Lung microvascular endothelial cell (primary cell): ENCODE results near the gene CYB5R3. TPM values are rescaled to one million over a fixed set of nuclear protein-coding genes. Genes with fewer than 3 reads are reported as not detected.

Experiments
- DNase-seq, 2 donors: peaks; one replicate each; pipeline versions ENCODE4 v3.0.0 to v3.0.0-alpha.2; 2010; ENCODE audit warnings: low read depth in 2 of 2
- total RNA-seq: library from RNA; depleted of rRNA; stranded (reverse); fragments of >200 nt; gene quantifications from 2 replicates; pipeline ENCODE4 v1.2.1, GENCODE V29; 2014

CYB5R3 gene
- total RNA-seq, 1 donor from 2014 or later: 99.0 TPM

DNA sequence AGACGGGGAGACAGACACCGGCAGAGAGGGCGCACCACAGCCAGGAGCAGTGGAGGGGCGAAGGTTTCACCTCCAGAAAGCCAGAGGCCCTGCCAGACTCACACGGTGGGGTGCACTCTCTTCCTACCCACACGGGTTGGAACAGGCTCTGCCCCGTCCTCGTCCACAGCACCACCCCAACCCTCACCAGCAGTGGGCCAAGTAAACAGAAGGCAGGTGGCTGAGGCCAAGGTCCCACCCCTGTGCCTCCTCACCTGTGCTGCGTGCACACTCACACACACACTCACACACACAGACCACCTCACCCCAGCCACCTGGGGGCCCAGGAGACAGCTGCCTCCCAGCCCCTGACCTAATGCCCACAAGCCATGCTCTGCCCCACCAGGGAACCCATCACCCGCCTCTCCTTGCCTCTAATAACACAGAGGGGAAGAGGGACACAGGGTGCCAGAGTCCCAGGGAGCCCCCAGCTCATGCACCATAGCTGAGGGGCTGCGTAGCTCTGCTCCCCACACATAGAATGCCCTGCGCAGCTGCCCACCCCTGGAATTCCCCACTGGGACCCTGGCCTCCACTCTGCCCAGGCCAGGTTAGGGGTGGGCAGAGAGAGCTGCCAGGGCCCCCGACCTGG, 3.1 kb downstream of the CYB5R3 start:
- DNase-seq: no peak

GRCh38 chr22:42645341-42645937, 3.8 kb downstream of the CYB5R3 start:
- DNase-seq: peak in 1 of 2 donors; percentile 46

DNA sequence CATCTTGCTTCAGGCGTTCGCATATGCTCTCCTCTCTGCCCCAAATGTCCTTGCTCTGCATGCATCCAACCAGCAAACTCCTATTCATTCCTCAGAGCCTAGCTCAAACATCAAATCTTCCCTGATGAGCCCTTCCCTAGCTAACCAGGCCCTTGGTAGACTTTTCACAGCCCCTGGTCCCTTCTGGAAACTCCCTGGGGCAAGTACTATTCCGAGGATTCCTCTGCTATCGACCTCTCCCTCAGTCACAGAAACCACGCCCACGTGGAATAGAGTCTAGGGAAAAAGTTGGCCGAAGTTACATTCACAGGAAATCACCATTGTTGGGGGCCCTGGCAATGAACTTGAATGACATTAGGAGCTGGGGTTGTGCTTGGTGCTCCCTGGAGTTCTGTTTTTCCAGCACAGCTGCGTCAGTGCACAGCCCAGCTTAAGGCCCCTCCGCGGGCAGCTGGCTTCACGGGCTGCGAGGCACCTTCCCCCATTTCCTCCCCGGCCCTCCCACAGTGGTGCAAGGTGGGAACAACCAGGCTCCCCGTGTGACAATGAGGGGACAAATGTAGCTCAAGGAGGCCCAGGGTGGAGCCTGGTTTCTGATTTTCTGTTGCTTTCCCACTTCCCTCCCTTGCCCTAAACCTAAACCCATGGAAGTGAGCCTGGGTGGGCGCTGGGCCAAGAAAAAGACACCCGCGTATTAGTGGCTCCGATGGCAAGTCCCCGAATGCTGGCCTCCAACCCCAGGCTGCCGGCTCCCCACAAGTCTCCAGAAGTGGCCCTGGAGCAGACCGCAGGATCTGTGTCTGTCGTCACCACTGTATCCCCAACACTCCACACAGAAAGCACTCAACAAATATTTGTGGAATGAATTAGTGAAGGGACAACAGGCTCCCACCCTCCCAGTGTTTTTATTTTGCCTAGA, 4.5 kb downstream of the CYB5R3 start:
- DNase-seq: peak; percentile 61 to 86

DNA sequence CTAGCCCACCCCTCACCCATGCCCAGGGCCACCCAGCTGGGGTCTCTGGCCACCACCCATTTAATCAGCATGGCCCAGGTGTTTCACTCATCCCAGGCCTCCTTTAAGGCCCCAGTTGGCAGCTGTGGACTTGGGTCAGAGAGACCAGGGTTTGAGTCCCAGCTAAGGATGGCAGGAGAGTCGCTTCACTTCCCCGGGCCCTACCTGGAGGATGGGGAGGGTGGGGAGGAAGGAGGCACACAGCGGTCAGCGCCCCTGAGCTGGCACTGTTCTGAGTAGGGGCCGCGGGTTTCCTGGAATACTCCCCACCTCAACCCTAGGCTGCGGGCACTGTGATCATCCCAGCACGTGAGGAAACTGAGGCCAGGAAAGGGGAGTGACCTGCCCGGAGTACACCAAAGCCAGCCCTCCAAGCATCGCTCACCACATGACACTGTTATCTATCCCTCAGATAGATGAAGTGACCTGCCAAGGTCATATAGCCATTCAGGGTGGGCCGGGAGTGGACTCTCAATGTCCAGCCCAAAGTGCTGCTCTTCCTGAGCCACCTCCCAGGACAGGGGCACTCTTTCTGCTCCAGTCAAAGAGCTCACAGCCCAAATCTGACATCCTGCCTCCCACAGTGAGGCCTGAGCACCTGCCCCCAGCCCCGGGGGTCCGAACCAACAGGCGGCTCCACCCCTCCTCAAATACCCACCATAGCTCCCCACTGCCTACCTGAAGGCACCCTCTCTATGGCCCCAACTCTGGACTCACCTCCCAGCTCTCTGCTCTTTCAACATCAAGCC, 5.4 kb downstream of the CYB5R3 start:
- no peak for DNase-seq

DNA sequence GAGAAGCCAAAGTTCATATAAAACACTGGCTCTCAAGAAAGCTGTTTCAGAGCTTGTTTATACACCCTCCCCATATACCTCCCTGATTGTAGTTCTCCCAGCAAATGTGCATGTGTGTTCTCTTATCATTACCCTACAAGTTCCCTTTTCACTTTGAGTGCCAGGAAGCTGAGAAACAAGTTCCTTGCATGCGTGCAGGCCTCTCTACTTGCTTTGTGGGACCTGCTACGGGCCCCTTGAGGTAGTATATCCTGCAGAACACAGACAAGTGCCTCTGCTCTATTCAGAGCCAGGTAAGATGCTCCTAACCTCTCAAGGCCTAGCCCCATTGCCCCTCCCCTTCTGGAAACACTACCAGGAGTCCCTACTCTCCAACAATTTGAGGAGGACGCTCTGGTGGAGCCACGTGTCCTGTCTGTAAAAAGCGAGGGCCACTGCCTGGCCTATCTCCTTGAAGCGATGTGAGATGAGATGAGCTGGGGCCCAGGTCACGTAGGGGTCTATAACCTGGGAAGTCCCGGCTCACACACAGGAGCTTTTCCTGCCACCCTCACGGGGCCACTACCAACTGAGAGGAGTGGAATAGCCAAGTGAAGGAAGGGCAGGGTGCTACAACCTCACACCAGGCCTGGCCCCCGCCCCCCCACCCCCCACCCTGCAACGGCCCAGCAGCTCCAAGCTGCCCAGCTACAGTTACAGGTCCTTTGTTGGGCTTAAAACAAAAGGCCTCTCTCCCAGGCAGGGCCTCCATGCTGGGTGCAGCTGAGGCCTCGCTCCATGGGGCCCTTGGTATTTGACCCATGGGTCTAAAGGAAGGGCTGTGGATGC, 6.2 kb downstream of the CYB5R3 start:
- no peak for DNase-seq

DNA sequence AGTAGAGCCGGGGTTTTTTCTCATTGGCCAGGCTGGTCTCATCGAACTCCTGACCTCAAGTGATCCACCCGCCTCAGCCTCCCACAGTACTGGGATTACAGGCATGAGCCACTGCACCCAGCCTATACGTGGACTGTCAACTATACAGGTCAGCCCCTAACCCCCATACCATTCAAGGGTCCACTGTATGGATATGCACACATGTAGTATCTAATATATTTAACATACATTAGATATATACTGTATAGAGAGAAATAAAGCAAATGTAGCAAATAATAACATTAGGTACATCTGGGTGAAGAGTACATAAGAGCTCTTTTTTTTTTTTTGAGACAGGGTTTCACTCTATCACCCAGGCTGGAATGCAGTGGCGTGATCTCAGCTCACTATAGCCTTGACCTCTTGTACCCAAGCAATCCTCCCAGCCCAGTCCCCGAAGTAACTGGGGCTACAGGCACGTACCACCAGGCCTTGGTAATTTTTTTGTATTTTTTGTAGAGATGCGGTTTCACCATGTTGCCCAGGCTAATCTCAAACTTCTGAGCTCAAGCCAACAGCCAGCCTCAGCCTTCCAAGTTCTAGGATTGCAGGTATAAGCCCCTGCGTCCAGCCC, 7.3 kb downstream of the CYB5R3 start:
- no peak for DNase-seq

DNA sequence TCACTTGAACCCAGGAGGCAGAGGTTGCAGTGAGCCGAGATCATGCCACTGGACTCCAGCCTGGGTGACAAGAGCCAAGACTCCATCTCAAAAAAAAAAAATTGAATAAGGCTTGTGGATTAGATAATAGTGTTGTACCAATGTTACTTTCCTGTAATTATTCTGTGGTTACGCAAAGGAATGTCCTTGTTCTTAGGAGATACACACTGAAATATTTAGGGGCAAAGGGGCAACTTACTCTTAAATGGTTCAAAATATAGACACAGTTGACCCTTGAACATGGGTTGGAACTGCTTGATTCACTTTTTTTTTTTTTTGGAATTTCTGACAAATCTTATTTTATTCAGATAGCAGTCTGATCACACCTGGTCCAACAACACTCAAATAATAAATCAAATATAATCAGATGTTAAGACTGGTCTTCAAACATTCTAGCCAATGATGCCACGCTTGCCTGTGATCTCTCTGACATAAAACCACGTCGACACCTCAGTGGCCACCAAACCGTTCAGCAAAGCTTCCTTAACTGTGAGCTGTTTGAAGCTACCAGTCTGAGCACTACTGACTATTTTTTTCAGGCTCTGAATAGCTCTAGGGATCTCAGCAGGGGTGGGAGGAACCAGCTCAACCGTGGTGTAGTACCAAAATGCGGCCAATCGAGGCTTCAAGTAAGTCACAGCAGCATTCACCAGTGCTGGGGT, 9.5 kb downstream of the CYB5R3 start:
- no peak for DNase-seq

DNA sequence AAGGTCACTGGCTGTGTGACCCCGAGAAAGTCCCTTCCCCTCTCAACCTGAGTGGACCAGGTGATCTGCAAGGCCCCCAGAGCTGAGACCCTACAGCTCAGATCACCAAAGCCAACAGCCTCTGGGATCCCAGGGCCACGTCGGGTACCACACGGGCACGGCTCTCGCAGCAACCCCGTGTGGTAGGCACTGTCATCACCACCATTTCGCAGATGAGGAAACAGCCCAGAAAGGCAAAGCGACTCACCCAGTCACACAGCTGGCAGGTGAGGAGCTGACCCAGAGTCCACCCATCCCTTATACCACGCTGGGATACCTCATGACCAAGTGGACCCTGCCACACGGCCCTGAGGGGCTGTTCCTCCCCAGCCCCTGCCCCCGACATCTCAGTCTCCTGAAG, 11.6 kb downstream of the CYB5R3 start:
- no peak for DNase-seq

DNA sequence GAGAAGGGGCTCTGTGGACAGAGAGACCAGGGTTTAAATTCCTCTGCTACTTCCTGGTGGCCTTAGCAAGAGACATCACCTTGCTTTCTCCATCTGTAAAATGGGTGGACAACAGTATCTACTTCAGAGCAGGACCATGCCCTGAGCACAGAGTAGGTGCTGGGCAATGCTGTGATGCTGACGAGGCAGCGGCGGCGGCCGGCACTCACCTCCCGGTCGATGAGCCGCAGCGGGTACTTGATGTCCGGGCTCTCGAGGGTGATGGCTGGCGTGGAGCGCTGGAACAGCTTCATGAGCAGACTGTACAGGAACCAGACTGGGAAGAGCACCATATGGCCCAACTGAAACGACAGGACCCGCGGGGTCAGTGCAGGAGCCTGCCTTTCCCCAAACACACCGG, 12.7 kb downstream of the CYB5R3 start:
- DNase-seq: no peak

- peak; percentile 76 to 91 for DNase-seq
Observed at GRCh38 chr22:42635531-42635930, 13.7 kb downstream of the CYB5R3 start.

- no peak for DNase-seq
Observed at GRCh38 chr22:42633013-42633412, 16.2 kb downstream of the CYB5R3 start.

GRCh38 chr22:42632096-42632495, 17.1 kb downstream of the CYB5R3 start:
- no peak for DNase-seq

GRCh38 chr22:42630901-42631602, 18.1 kb downstream of the CYB5R3 start:
- DNase-seq: peak in 1 of 2 donors; percentile 63

DNA sequence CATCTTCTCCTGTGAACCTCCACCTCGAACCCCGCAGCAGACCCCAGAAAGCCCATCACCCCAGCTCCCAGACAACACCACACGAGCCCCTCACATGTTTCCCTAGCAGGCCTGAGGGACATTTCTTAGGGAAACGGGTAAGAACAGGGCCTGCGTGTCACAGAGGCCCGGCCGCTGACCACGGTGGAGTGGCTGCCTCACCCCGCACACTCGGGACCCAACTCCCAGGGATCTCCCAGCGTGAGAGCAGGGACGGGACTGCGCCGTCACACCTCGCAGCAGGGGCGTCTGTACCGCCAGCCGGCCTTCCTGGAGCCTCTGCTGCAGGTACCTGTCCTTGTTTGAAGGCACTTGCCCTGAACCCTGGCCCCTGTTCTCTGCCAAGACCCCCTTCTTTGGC, 19.0 kb downstream of the CYB5R3 start:
- no peak for DNase-seq

DNA sequence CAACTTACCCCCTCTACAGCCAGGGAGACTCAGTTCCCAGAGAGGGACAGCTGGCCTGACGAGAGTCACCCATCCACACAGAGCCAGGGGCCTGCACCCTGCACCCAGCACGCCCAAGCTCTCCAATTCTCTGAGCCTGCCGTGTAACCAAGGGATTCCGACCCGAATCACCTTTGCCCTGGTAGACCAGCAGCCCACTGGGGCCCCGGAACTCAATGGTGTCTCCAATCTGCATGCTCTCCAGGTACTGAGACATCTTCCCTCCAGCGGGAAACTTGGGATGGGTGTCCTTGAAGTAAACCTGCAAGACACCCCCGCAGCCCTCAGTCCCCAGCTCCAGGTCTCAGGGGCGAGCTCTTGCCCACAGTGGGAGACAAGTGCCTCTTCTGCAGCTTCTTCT, 21.2 kb downstream of the CYB5R3 start:
- no peak for DNase-seq

- no peak for DNase-seq
Observed at GRCh38 chr22:42626951-42627625, 22.1 kb downstream of the CYB5R3 start.

- no peak for DNase-seq
Observed at GRCh38 chr22:42626431-42626830, 22.8 kb downstream of the CYB5R3 start.

- DNase-seq: no peak
Observed at GRCh38 chr22:42625416-42625815, 23.8 kb downstream of the CYB5R3 start.
